ENCODE data around the gene SPATA32.

The SPATA32 gene

DNA sequence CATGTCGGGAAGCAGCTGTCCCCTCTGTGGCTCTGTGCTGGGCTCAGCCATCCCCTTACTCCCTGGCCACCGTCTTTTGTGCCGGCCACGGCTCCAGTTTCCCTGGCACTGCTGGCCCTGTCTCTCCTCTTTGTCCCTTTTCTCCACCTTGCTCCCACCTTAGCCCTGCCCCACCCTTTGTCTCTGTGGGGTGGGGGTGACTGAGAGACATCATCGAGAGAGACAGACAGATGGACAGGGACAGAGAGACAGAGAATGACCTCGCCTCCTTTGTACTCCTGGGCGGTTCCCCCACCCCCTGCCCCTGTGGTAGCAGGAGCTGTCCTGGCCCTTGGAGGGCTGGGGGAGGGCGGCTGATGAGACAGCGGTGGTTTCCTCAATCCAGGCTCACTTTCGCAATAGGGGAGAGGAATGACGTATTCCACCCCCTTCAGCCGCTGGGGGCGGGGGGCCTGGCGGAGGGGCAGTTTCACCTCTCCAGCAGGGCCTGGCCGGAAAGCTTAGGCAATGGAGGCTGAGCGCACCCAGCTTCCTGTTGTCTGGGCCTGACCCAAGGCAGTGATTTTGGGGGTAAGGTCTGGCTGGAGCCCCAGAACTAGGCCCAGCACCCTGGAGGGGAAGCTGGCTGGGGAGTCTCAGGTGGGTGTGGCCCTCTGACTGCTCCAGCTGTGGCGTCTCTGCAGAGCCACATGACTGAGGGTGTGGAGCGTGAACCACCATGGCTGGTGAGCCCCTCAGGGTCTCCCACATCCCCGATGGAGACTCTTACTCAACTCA, 32.9 kb downstream of the SPATA32 start (continued):
- TF ChIP-seq, protein P1, sequence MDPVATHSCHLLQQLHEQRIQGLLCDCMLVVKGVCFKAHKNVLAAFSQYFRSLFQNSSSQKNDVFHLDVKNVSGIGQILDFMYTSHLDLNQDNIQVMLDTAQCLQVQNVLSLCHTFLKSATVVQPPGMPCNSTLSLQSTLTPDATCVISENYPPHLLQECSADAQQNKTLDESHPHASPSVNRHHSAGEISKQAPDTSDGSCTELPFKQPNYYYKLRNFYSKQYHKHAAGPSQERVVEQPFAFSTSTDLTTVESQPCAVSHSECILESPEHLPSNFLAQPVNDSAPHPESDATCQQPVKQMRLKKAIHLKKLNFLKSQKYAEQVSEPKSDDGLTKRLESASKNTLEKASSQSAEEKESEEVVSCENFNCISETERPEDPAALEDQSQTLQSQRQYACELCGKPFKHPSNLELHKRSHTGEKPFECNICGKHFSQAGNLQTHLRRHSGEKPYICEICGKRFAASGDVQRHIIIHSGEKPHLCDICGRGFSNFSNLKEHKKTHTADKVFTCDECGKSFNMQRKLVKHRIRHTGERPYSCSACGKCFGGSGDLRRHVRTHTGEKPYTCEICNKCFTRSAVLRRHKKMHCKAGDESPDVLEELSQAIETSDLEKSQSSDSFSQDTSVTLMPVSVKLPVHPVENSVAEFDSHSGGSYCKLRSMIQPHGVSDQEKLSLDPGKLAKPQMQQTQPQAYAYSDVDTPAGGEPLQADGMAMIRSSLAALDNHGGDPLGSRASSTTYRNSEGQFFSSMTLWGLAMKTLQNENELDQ (tag by site-specific recombination; IDR thresholded peaks at IDR 0.05; ENCODE audit: low read depth), result no peak
- no peak for TF ChIP-seq ZNF658 (tag by site-specific recombination; IDR thresholded peaks at IDR 0.05)
- TF ChIP-seq ZNF560 (tag by site-specific recombination; IDR thresholded peaks at IDR 0.05; ENCODE audit: borderline replicate concordance), result no peak
- TF ChIP-seq, protein P2, sequence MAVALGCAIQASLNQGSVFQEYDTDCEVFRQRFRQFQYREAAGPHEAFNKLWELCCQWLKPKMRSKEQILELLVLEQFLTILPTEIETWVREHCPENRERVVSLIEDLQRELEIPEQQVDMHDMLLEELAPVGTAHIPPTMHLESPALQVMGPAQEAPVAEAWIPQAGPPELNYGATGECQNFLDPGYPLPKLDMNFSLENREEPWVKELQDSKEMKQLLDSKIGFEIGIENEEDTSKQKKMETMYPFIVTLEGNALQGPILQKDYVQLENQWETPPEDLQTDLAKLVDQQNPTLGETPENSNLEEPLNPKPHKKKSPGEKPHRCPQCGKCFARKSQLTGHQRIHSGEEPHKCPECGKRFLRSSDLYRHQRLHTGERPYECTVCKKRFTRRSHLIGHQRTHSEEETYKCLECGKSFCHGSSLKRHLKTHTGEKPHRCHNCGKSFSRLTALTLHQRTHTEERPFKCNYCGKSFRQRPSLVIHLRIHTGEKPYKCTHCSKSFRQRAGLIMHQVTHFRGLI (tag by site-specific recombination; IDR thresholded peaks at IDR 0.05), result no peak
- TF ChIP-seq ZNF266 (tag by site-specific recombination; IDR thresholded peaks at IDR 0.05; ENCODE audit: low read depth), result no peak
- TF ChIP-seq, protein P3, sequence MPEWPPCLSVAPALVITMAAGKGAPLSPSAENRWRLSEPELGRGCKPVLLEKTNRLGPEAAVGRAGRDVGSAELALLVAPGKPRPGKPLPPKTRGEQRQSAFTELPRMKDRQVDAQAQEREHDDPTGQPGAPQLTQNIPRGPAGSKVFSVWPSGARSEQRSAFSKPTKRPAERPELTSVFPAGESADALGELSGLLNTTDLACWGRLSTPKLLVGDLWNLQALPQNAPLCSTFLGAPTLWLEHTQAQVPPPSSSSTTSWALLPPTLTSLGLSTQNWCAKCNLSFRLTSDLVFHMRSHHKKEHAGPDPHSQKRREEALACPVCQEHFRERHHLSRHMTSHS (tag by site-specific recombination; IDR thresholded peaks at IDR 0.05), result no peak
- peak; percentile 92 for TF ChIP-seq KLF9 (tag by site-specific recombination; IDR thresholded peaks at IDR 0.05; ENCODE audit: low read depth)
- no peak for TF ChIP-seq ZNF521 (tag by site-specific recombination; IDR thresholded peaks at IDR 0.05)
- no peak for TF ChIP-seq ZNF785 (tag by site-specific recombination; IDR thresholded peaks at IDR 0.05)
- TF ChIP-seq, protein P4, sequence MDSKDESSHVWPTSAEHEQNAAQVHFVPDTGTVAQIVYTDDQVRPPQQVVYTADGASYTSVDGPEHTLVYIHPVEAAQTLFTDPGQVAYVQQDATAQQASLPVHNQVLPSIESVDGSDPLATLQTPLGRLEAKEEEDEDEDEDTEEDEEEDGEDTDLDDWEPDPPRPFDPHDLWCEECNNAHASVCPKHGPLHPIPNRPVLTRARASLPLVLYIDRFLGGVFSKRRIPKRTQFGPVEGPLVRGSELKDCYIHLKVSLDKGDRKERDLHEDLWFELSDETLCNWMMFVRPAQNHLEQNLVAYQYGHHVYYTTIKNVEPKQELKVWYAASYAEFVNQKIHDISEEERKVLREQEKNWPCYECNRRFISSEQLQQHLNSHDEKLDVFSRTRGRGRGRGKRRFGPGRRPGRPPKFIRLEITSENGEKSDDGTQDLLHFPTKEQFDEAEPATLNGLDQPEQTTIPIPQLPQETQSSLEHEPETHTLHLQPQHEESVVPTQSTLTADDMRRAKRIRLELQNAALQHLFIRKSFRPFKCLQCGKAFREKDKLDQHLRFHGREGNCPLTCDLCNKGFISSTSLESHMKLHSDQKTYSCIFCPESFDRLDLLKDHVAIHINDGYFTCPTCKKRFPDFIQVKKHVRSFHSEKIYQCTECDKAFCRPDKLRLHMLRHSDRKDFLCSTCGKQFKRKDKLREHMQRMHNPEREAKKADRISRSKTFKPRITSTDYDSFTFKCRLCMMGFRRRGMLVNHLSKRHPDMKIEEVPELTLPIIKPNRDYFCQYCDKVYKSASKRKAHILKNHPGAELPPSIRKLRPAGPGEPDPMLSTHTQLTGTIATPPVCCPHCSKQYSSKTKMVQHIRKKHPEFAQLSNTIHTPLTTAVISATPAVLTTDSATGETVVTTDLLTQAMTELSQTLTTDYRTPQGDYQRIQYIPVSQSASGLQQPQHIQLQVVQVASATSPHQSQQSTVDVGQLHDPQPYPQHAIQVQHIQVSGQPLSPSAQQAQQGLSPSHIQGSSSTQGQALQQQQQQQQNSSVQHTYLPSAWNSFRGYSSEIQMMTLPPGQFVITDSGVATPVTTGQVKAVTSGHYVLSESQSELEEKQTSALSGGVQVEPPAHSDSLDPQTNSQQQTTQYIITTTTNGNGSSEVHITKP (tag by site-specific recombination; IDR thresholded peaks at IDR 0.05), result peak; percentile 42
- no peak for TF ChIP-seq TCF7L2 (IDR thresholded peaks at IDR 0.05; ENCODE audit: borderline replicate concordance, low read depth, low read length)
- no peak for TF ChIP-seq ZNF514 (tag by site-specific recombination; IDR thresholded peaks at IDR 0.05)
- no peak for TF ChIP-seq ZFP3 (tag by site-specific recombination; IDR thresholded peaks at IDR 0.05; ENCODE audit: low read depth)
- TF ChIP-seq ZBTB20 (tag by site-specific recombination; IDR thresholded peaks at IDR 0.05), result 0 out of 2 replicates have a peak, but pooled peaks have one; percentile 24
- no peak for TF ChIP-seq ZBTB7A (tag by site-specific recombination; IDR thresholded peaks at IDR 0.05; ENCODE audit: low read depth)
- no peak for TF ChIP-seq ZNF155 (tag by site-specific recombination; IDR thresholded peaks at IDR 0.05)
- TF ChIP-seq ZNF473 (tag by site-specific recombination; IDR thresholded peaks at IDR 0.05), result no peak
- peak; percentile 88 for TF ChIP-seq ZNF324 (tag by site-specific recombination; IDR thresholded peaks at IDR 0.05)
- no peak for TF ChIP-seq MZF1 (tag by site-specific recombination; IDR thresholded peaks at IDR 0.05; ENCODE audit: borderline replicate concordance)
- TF ChIP-seq KLF10 (tag by site-specific recombination; IDR thresholded peaks at IDR 0.05), result peak; percentile 88
- TF ChIP-seq OVOL3 (tag by site-specific recombination; IDR thresholded peaks at IDR 0.05), result no peak
- no peak for TF ChIP-seq ZNF112 (tag by site-specific recombination; IDR thresholded peaks at IDR 0.05)
- no peak for TF ChIP-seq ZNF248 (tag by site-specific recombination; IDR thresholded peaks at IDR 0.05)
- no peak for TF ChIP-seq ZNF132 (tag by site-specific recombination; IDR thresholded peaks at IDR 0.05; ENCODE audit: borderline replicate concordance)
- TF ChIP-seq, protein P5, sequence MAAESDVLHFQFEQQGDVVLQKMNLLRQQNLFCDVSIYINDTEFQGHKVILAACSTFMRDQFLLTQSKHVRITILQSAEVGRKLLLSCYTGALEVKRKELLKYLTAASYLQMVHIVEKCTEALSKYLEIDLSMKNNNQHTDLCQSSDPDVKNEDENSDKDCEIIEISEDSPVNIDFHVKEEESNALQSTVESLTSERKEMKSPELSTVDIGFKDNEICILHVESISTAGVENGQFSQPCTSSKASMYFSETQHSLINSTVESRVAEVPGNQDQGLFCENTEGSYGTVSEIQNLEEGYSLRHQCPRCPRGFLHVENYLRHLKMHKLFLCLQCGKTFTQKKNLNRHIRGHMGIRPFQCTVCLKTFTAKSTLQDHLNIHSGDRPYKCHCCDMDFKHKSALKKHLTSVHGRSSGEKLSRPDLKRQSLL (tag by site-specific recombination; IDR thresholded peaks at IDR 0.05), result no peak
- no peak for TF ChIP-seq ZSCAN16 (tag by site-specific recombination; IDR thresholded peaks at IDR 0.05)
- peak; percentile 96 for TF ChIP-seq ZBTB21 (tag by site-specific recombination; IDR thresholded peaks at IDR 0.05)
- no peak for TF ChIP-seq ZNF19 (tag by site-specific recombination; IDR thresholded peaks at IDR 0.05; ENCODE audit: low read depth)
- peak; percentile 47; the same call in 1 of the 2 replicates for TF ChIP-seq ZNF423 (tag by site-specific recombination; IDR thresholded peaks at IDR 0.05)
- no peak for TF ChIP-seq MYNN (tag by site-specific recombination; IDR thresholded peaks at IDR 0.05; ENCODE audit: borderline replicate concordance)
- no peak for TF ChIP-seq ZFP41 (tag by site-specific recombination; IDR thresholded peaks at IDR 0.05; ENCODE audit: borderline replicate concordance)
- no peak for TF ChIP-seq SP3 (tag by site-specific recombination; IDR thresholded peaks at IDR 0.05)

Data from HEK293 (cell line).